Nephron (organoid): ENCODE results near the gene GPD2.

ENCODE experiments used
- H3K27ac Mint-ChIP-seq, 3 experiments: 2 replicates each; pipeline ENCODE4 v1.8.0; 2020; ENCODE audit warnings: mixed read lengths in 3 of 3, mild to moderate bottlenecking in 2 of 3, moderate library complexity in 1 of 3
- H3K27me3 Mint-ChIP-seq: 2 replicates; pipeline ENCODE4 v1.8.0; 2021; ENCODE audit warnings: low read depth, mild to moderate bottlenecking, moderate library complexity, mixed read lengths
- H3K36me3 Mint-ChIP-seq: 2 replicates; pipeline ENCODE4 v1.8.0; 2020; ENCODE audit warnings: low read depth, mixed read lengths
- H3K4me1 Mint-ChIP-seq: 2 replicates; pipeline ENCODE4 v1.8.0; 2020; ENCODE audit warnings: mixed read lengths
- H3K4me3 Mint-ChIP-seq, 3 experiments: 2 replicates each; pipeline ENCODE4 v1.8.0; 2020; ENCODE audit warnings: mild to moderate bottlenecking in 3 of 3, mixed read lengths in 3 of 3, moderate library complexity in 2 of 3
- H3K9me3 Mint-ChIP-seq: 2 replicates; pipeline ENCODE4 v1.8.0; 2020; ENCODE audit warnings: mixed read lengths
- CTCF ChIP-seq, 3 experiments: fragments of 200-600 bp; sonication (generic); IDR thresholded peaks; one replicate each; pipeline ENCODE4 v1.5.0; 2021; ENCODE audit warnings: antibody characterized with exemption in 3 of 3; ENCODE audit not compliant: unreplicated experiment in 3 of 3

Gene GPD2

GRCh38 chr2:156452971-156453370 is 16.8 kb downstream of the GPD2 start:
- H3K27me3 Mint-ChIP-seq = no peaks in the 10 kb centered on the region
- peaks cover 30% of the 10 kb centered on the region for H3K9me3 Mint-ChIP-seq
- H3K4me3 Mint-ChIP-seq = no peak overlapping the region
- no peak overlapping the region for H3K27ac Mint-ChIP-seq
- no peaks in the 10 kb centered on the region for H3K4me1 Mint-ChIP-seq
- peaks cover 48% of the 10 kb centered on the region for H3K36me3 Mint-ChIP-seq
- no peak for TF ChIP-seq CTCF (IDR thresholded peaks at IDR 0.05; ENCODE audit: unreplicated experiment in 3 of 3)

- H3K27me3 Mint-ChIP-seq = no peaks in the 10 kb centered on the region
- no peak overlapping the region for H3K27ac Mint-ChIP-seq
- H3K4me1 Mint-ChIP-seq = no peaks in the 10 kb centered on the region
- peaks cover 27% of the 10 kb centered on the region for H3K36me3 Mint-ChIP-seq
- no peak for TF ChIP-seq CTCF (IDR thresholded peaks at IDR 0.05; ENCODE audit: unreplicated experiment in 3 of 3)
- no peak overlapping the region for H3K4me3 Mint-ChIP-seq
- H3K9me3 Mint-ChIP-seq = peaks cover 17% of the 10 kb centered on the region
Measured at GRCh38 chr2:156455361-156455975, 19.3 kb downstream of the GPD2 start.

- Mint-ChIP-seq H3K4me1 (no peaks in the 10 kb centered on the region), H3K36me3 (peaks cover 26% of the 10 kb centered on the region), H3K9me3 (peaks cover 17% of the 10 kb centered on the region), H3K27me3 (no peaks in the 10 kb centered on the region), H3K27ac (no peak overlapping the region), H3K4me3 (no peak overlapping the region)
- TF ChIP-seq CTCF (IDR thresholded peaks at IDR 0.05; ENCODE audit: unreplicated experiment in 3 of 3) = no peak
Measured at GRCh38 chr2:156456616-156457015, 20.4 kb downstream of the GPD2 start.

GRCh38 chr2:156457523-156458517 is 21.6 kb downstream of the GPD2 start:
- TF ChIP-seq CTCF (IDR thresholded peaks at IDR 0.05; ENCODE audit: unreplicated experiment in 3 of 3) = no peak
- H3K27me3 Mint-ChIP-seq = no peaks in the 10 kb centered on the region
- H3K36me3 Mint-ChIP-seq = peaks cover 20% of the 10 kb centered on the region
- no peak overlapping the region for H3K27ac Mint-ChIP-seq
- no peaks in the 10 kb centered on the region for H3K4me1 Mint-ChIP-seq
- no peak overlapping the region for H3K4me3 Mint-ChIP-seq
- H3K9me3 Mint-ChIP-seq = peaks cover 11% of the 10 kb centered on the region

- no peaks in the 10 kb centered on the region for H3K27me3 Mint-ChIP-seq
- H3K4me3 Mint-ChIP-seq = no peak overlapping the region
- no peaks in the 10 kb centered on the region for H3K4me1 Mint-ChIP-seq
- H3K36me3 Mint-ChIP-seq = peaks cover 9% of the 10 kb centered on the region
- no peak overlapping the region for H3K27ac Mint-ChIP-seq
- H3K9me3 Mint-ChIP-seq = no peaks in the 10 kb centered on the region
- TF ChIP-seq CTCF (IDR thresholded peaks at IDR 0.05; ENCODE audit: unreplicated experiment in 3 of 3) = no peak
Measured at GRCh38 chr2:156459720-156460119, 23.5 kb downstream of the GPD2 start.
